GM13976 (cell line): ENCODE measurements around the gene PTTG1IP.

Experiments
- DNase-seq: peaks from one replicate; pipeline ENCODE4 v3.0.0; 2012; ENCODE audit warnings: low spot score
- CTCF ChIP-seq: IDR thresholded peaks from 2 replicates; pipeline ENCODE4 v1.5.1; 2012; ENCODE audit warnings: borderline replicate concordance, mild to moderate bottlenecking; ENCODE audit not compliant: insufficient read depth; ENCODE audit errors: extremely low read depth, missing control alignments, control extremely low read depth
- in situ Hi-C: fragments of 300-500 bp; cut with MboI; formaldehyde crosslinking; loops from one replicate; pipeline ENCODE4 v1.12.0; 2022; ENCODE audit warnings: low sequenced_read_pairs, mixed read lengths, inconsistent platforms; ENCODE audit not compliant: unreplicated experiment

PTTG1IP gene

GRCh38 chr21:44815225-44815624 is 58.3 kb downstream of the PTTG1IP start:
- in situ Hi-C loops, result no loop called here
- TF ChIP-seq CTCF, result no peak

DNA sequence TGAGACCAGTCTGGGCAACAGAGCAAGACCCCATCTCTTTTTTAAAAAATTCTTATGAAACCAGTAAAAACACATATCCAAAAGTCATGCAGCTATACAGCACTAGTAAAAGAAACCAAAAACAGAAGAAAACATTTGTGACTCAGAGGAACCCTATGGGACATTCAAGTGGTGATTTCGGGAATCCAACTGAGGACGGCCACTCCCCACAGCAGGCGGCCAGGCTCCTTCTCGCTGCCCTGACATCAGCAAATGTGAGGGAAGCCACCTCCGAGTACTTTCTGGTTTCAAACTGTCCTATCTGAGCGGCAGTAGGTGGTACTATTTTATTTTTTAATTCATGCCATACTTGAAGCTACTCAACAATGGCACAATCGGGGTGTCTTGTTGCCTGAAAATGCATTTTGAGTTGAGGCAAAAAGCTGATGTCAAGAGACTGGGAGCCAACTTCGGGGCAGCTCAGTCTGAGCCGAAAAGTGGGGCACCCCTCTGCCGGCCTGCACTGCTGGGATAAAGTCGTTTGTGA is 58.9 kb downstream of the PTTG1IP start:
- in situ Hi-C loops, result no loop called here
- DNase-seq, result no peak
- TF ChIP-seq CTCF, result no peak

More at GRCh38 chr21:44815225-44815624, 58.3 kb downstream of the PTTG1IP start:
- DNase-seq, result no peak

DNA sequence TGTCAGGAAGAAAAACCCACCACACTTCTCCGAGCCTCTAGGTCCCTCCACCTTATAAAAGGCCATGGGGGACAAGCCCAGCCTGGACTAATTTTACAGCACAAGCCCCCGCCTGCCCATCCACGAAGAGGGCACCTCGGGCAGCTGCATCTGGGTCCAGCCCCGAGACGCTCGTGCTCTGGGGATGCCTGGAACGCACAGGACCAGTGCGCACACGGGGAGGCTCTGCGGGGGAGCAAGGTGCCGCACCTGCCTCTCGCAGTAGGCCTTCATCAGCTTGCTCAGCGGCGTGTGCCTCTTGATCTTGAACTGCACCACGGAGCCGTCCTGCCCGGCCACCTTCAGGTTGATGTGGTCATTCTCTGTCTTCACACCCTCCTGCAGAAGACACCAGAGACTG is 59.8 kb downstream of the PTTG1IP start:
- TF ChIP-seq CTCF, result no peak
- in situ Hi-C loops, result no loop called here
- no peak for DNase-seq

GRCh38 chr21:44813149-44813548 is 60.3 kb downstream of the PTTG1IP start:
- in situ Hi-C loops, result no loop called here

GRCh38 chr21:44812640-44813039 is 60.9 kb downstream of the PTTG1IP start:
- no peak for TF ChIP-seq CTCF
- no peak for DNase-seq
- in situ Hi-C loops, result no loop called here

More at GRCh38 chr21:44813149-44813548, 60.3 kb downstream of the PTTG1IP start:
- TF ChIP-seq CTCF, result no peak
- no peak for DNase-seq

GRCh38 chr21:44810779-44811178 is 62.7 kb downstream of the PTTG1IP start:
- in situ Hi-C loops, result no loop called here
- no peak for DNase-seq
- TF ChIP-seq CTCF, result no peak
